KMS-11 (cell line): ENCODE data around the gene SERPINI1.

Source experiments
- H2AFZ ChIP-seq: fragments of 200-600 bp; sonication (generic); 2 replicates; pipeline ENCODE4 v1.6.1; 2016; ENCODE audit warnings: antibody characterized with exemption, mixed run types, low read depth
- H3K27ac ChIP-seq: fragments of 200-600 bp; sonication (generic); 2 replicates; pipeline ENCODE4 v1.6.1; 2016; ENCODE audit warnings: mild to moderate bottlenecking, mixed run types
- H3K27me3 ChIP-seq: fragments of 200-600 bp; sonication (generic); 2 replicates; pipeline ENCODE4 v1.6.1; 2017; ENCODE audit warnings: mild to moderate bottlenecking, low read depth, mixed run types, moderate library complexity; ENCODE audit not compliant: insufficient read depth
- H3K36me3 ChIP-seq: fragments of 200-600 bp; sonication (generic); 2 replicates; pipeline ENCODE4 v1.6.1; 2017; ENCODE audit warnings: mild to moderate bottlenecking, mixed run types; ENCODE audit not compliant: insufficient read depth
- H3K4me1 ChIP-seq: fragments of 200-600 bp; sonication (generic); 2 replicates; pipeline ENCODE4 v1.6.1; 2016; ENCODE audit warnings: mild to moderate bottlenecking, low read depth, mixed run types; ENCODE audit not compliant: poor library complexity, severe bottlenecking
- H3K4me2 ChIP-seq: fragments of 200-600 bp; sonication (generic); 2 replicates; pipeline ENCODE4 v1.7.0; 2016; ENCODE audit warnings: mild to moderate bottlenecking, mixed run types
- H3K4me3 ChIP-seq: fragments of 200-600 bp; sonication (generic); IDR thresholded peaks from 2 replicates; pipeline ENCODE4 v1.6.1; 2017; ENCODE audit warnings: low read depth, low read length, mixed read lengths; ENCODE audit not compliant: insufficient read depth
- H3K79me2 ChIP-seq: fragments of 200-600 bp; sonication (generic); 2 replicates; pipeline ENCODE4 v1.6.1; 2016; ENCODE audit warnings: low read depth, mixed run types; ENCODE audit not compliant: insufficient read depth
- H3K9ac ChIP-seq: fragments of 200-600 bp; sonication (generic); 2 replicates; pipeline ENCODE4 v1.6.1; 2016; ENCODE audit warnings: mild to moderate bottlenecking, mixed run types
- H4K20me1 ChIP-seq: fragments of 200-600 bp; sonication (generic); 2 replicates; pipeline ENCODE4 v1.6.1; 2016; ENCODE audit warnings: mild to moderate bottlenecking, mixed run types; ENCODE audit not compliant: insufficient read depth
- TF ChIP-seq, protein P1 (sequence below): fragments of 200-600 bp; sonication (generic); conservative IDR thresholded peaks from 2 replicates; pipeline ENCODE4 v1.6.1; 2017; ENCODE audit warnings: low read depth, mild to moderate bottlenecking, antibody characterized with exemption, low read length, moderate library complexity, mixed read lengths

The SERPINI1 gene

DNA sequence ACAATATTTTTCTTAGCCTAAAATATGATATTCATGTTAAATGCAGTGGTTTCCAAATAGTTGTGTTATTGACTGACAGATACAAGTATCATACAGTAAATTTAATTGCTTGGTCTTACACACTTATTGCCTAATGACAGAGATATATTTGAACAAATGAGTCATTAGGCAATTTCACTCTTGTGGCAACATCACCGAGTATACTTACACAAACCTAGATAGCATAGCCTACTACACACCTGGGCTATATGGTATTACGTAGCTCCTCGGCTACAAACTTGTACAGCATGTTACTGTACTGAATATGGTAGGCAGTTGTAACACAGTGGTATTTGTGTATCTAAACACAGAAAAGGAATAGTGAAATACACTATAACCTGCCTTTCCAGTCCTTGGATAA lies 50.3 kb downstream of the SERPINI1 start:
- TF ChIP-seq, protein P1, sequence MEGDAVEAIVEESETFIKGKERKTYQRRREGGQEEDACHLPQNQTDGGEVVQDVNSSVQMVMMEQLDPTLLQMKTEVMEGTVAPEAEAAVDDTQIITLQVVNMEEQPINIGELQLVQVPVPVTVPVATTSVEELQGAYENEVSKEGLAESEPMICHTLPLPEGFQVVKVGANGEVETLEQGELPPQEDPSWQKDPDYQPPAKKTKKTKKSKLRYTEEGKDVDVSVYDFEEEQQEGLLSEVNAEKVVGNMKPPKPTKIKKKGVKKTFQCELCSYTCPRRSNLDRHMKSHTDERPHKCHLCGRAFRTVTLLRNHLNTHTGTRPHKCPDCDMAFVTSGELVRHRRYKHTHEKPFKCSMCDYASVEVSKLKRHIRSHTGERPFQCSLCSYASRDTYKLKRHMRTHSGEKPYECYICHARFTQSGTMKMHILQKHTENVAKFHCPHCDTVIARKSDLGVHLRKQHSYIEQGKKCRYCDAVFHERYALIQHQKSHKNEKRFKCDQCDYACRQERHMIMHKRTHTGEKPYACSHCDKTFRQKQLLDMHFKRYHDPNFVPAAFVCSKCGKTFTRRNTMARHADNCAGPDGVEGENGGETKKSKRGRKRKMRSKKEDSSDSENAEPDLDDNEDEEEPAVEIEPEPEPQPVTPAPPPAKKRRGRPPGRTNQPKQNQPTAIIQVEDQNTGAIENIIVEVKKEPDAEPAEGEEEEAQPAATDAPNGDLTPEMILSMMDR: no peak

DNA sequence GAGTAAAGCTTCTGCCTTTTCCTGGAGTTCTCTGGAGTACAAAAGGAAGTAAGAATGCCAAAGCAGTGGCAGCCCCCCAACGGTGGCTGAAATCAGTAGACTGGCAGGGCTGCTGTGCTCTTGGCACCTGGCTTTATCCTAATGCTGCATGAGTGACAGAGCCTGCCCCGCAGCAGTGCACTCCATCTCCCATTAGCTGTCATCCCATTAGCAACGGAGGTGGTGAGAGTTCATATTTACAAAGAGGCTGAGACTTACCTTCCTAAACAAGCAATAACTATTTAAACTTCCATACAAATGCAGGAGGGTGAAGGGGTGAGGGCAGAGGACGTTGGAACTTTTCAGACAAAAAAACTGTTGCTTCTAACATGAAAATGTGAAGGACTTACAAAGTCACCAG lies 51.9 kb downstream of the SERPINI1 start:
- Histone ChIP-seq H3K27me3 (no peaks in the 10 kb centered on the region), H3K79me2 (no peaks in the 10 kb centered on the region), H4K20me1 (no peaks in the 10 kb centered on the region), H3K9ac (no peak overlapping the region), H3K27ac (no peak overlapping the region), H3K4me3 (no peak overlapping the region), H3K4me1 (no peaks in the 10 kb centered on the region), H3K4me2 (no peak overlapping the region), H3K36me3 (no peaks in the 10 kb centered on the region), H2AFZ (no peak overlapping the region)
- TF ChIP-seq, protein P1: no peak

More for the DNA sequence above, 50.3 kb downstream of the SERPINI1 start:
- no peak overlapping the region for H3K4me3 ChIP-seq
- H3K27ac ChIP-seq: no peak overlapping the region
- no peak overlapping the region for H3K9ac ChIP-seq
- H3K79me2 ChIP-seq: no peaks in the 10 kb centered on the region
- H3K4me2 ChIP-seq: no peak overlapping the region
- H3K4me1 ChIP-seq: no peaks in the 10 kb centered on the region
- no peak overlapping the region for H2AFZ ChIP-seq
- no peaks in the 10 kb centered on the region for H3K27me3 ChIP-seq
- no peaks in the 10 kb centered on the region for H3K36me3 ChIP-seq
- H4K20me1 ChIP-seq: no peaks in the 10 kb centered on the region

DNA sequence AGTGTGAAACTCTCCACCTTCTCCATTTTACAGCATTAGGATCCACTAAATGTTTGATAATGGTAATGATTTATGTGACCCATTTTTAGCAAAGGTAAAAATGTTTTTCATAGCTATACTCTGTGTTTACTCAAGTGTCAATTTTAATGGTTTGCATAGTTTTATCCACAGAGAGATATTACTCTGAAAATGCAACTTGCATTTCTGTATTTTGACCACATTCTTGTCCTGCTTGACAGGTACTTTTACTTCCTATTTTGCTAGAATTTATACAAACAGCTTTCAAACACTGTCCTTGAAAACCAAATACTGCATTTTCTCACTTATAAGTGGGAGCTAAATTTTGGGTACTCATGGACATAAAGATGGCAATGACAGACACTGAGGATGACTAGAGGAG lies 62.9 kb downstream of the SERPINI1 start:
- no peaks in the 10 kb centered on the region for H3K4me1 ChIP-seq
- no peak overlapping the region for H3K4me3 ChIP-seq
- H3K79me2 ChIP-seq: no peaks in the 10 kb centered on the region
- no peaks in the 10 kb centered on the region for H4K20me1 ChIP-seq
- H3K9ac ChIP-seq: no peak overlapping the region
- H3K27me3 ChIP-seq: no peaks in the 10 kb centered on the region
- H3K27ac ChIP-seq: no peak overlapping the region
- no peak overlapping the region for H2AFZ ChIP-seq
- TF ChIP-seq, protein P1: no peak
- no peaks in the 10 kb centered on the region for H3K36me3 ChIP-seq
- no peak overlapping the region for H3K4me2 ChIP-seq

DNA sequence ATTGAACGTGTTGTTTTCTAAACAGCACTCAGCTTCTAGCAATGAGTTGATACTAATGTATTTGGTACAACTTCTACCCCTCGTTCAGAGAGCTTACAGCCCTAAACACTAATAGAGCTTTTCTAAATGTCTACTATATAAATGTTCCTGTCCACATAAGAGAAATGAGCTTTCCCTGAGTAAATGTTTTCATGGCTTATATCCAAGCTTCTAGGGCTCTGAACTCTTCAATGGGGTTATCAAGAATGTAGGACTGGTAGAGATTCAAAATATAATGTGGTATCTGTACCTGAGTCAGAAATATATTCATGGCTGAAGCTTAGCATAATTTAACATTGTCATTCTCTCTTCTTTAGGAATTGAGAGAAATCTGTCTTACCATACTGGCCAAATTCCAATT lies 73.4 kb downstream of the SERPINI1 start:
- H3K4me2 ChIP-seq: no peak overlapping the region

More for the DNA sequence above, 73.4 kb downstream of the SERPINI1 start:
- no peak overlapping the region for H3K9ac ChIP-seq
- H3K79me2 ChIP-seq: no peaks in the 10 kb centered on the region
- no peak overlapping the region for H3K4me3 ChIP-seq
- H4K20me1 ChIP-seq: no peaks in the 10 kb centered on the region
- no peaks in the 10 kb centered on the region for H3K36me3 ChIP-seq
- H3K4me1 ChIP-seq: no peaks in the 10 kb centered on the region
- no peak overlapping the region for H3K27ac ChIP-seq
- H3K27me3 ChIP-seq: no peaks in the 10 kb centered on the region
- no peak overlapping the region for H2AFZ ChIP-seq
- TF ChIP-seq, protein P1: no peak
